ENCODE results near the gene ATXN3. TPM values are rescaled to one million over a fixed set of nuclear protein-coding genes. Genes with fewer than 3 reads are reported as not detected.

The ATXN3 gene
- polyA plus RNA-seq, 1 donor (not counting 4 experiments of a cell fraction or from before 2014, with no cell fraction given): 27.6 TPM

- Histone ChIP-seq H3K4me2 (ENCODE audit: control insufficient read depth, extremely low read depth, insufficient read depth, low read depth, low read length) (no peak overlapping the region), H3K9me1 (ENCODE audit: control insufficient read depth, extremely low read depth, insufficient read depth, low read length) (peaks cover 2% of the 10 kb centered on the region), H3K4me3 (ENCODE audit: control insufficient read depth in 2 of 3, extremely low read depth in 1 of 3, insufficient read depth in 2 of 3, low read depth in 1 of 3, low read length in 3 of 3) (no peak overlapping the region), H3K4me1 (ENCODE audit: control insufficient read depth, extremely low read depth, insufficient read depth, low read length) (peaks cover 6% of the 10 kb centered on the region), H4K20me1 (ENCODE audit: control insufficient read depth, extremely low read depth, insufficient read depth, low read length) (peaks cover 6% of the 10 kb centered on the region), H2AFZ (ENCODE audit: control insufficient read depth, low read length) (no peak overlapping the region), H3K9ac (ENCODE audit: control insufficient read depth, extremely low read depth, insufficient read depth, low read length) (no peak overlapping the region), H3K36me3 (ENCODE audit: control insufficient read depth in 2 of 2, extremely low read depth in 1 of 2, insufficient read depth in 2 of 2, low read length in 2 of 2) (peaks cover 0 to 2% of the 10 kb centered on the region in 2 experiments), H3K9me3 (ENCODE audit: control insufficient read depth, low read depth, low read length) (no peaks in the 10 kb centered on the region), H3K27me3 (ENCODE audit: control insufficient read depth, extremely low read depth, insufficient read depth, low read length) (no peaks in the 10 kb centered on the region), H3K79me2 (ENCODE audit: control insufficient read depth, insufficient read depth, low read length) (peaks cover 49% of the 10 kb centered on the region), H3K27ac (ENCODE audit: control insufficient read depth, insufficient read depth, low read length) (no peak overlapping the region)
- DNase-seq (ENCODE audit: low read depth, low spot score) (no peak), FAIRE-seq (no peak)
- dilution Hi-C loops (cut with MboI; ENCODE audit: extremely low pct_ligation_motif_present, low sequenced_read_pairs): no loop called here
- TF ChIP-seq CTCF (optimal IDR thresholded peaks at IDR 0.05 in 1 of 3, IDR thresholded peaks at IDR 0.05 in 1 of 3, conservative IDR thresholded peaks at IDR 0.05 in 1 of 3; ENCODE audit: extremely low read depth in 1 of 3, insufficient read depth in 2 of 3, low read length in 3 of 3) (no peak), EZH2 (IDR thresholded peaks at IDR 0.05; ENCODE audit: low read length) (no peak)
Measured at GRCh38 chr14:92033906-92034687, 72.3 kb downstream of the ATXN3 start.

DNA sequence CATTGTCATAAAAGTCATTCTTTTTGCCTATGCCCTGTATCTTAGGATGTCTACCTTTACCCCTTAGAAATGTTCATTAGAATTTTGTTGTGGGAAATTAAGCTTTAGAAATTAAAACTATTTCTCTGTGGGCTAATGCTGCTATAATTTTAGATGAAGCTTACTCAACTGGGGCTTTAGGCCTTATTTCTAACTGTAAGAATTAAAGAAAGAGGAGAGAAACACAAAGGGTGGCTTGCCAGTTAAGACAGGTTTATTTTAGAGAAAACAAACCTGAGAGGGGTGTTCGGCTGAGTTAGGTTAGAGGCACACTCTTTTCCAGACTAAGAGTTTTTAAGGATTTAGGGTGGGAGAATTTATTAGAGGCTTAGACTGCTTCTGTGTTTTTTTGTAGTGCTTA lies 72.9 kb downstream of the ATXN3 start:
- peaks cover 6% of the 10 kb centered on the region for H3K4me1 ChIP-seq (ENCODE audit: control insufficient read depth, extremely low read depth, insufficient read depth, low read length)
- H3K9me1 ChIP-seq (ENCODE audit: control insufficient read depth, extremely low read depth, insufficient read depth, low read length): peaks cover 2% of the 10 kb centered on the region
- peaks cover 42% of the 10 kb centered on the region for H3K79me2 ChIP-seq (ENCODE audit: control insufficient read depth, insufficient read depth, low read length)
- no peak for FAIRE-seq
- no peak for DNase-seq (ENCODE audit: low read depth, low spot score)
- H3K4me2 ChIP-seq (ENCODE audit: control insufficient read depth, extremely low read depth, insufficient read depth, low read depth, low read length): no peak overlapping the region
- no peak overlapping the region for H3K9ac ChIP-seq (ENCODE audit: control insufficient read depth, extremely low read depth, insufficient read depth, low read length)
- H3K4me3 ChIP-seq (ENCODE audit: control insufficient read depth in 2 of 3, extremely low read depth in 1 of 3, insufficient read depth in 2 of 3, low read depth in 1 of 3, low read length in 3 of 3): no peak overlapping the region
- no peaks in the 10 kb centered on the region for H3K9me3 ChIP-seq (ENCODE audit: control insufficient read depth, low read depth, low read length)
- no peaks in the 10 kb centered on the region for H3K27me3 ChIP-seq (ENCODE audit: control insufficient read depth, extremely low read depth, insufficient read depth, low read length)
- H4K20me1 ChIP-seq (ENCODE audit: control insufficient read depth, extremely low read depth, insufficient read depth, low read length): peaks cover 6% of the 10 kb centered on the region
- H3K36me3 ChIP-seq (ENCODE audit: control insufficient read depth in 2 of 2, extremely low read depth in 1 of 2, insufficient read depth in 2 of 2, low read length in 2 of 2): peaks cover 0 to 2% of the 10 kb centered on the region in 2 experiments
- dilution Hi-C loops (cut with MboI; ENCODE audit: extremely low pct_ligation_motif_present, low sequenced_read_pairs): no loop called here
- no peak overlapping the region for H3K27ac ChIP-seq (ENCODE audit: control insufficient read depth, insufficient read depth, low read length)
- TF ChIP-seq CTCF (optimal IDR thresholded peaks at IDR 0.05 in 1 of 3, IDR thresholded peaks at IDR 0.05 in 1 of 3, conservative IDR thresholded peaks at IDR 0.05 in 1 of 3; ENCODE audit: extremely low read depth in 1 of 3, insufficient read depth in 2 of 3, low read length in 3 of 3) (no peak), EZH2 (IDR thresholded peaks at IDR 0.05; ENCODE audit: low read length) (no peak)
- no peak overlapping the region for H2AFZ ChIP-seq (ENCODE audit: control insufficient read depth, low read length)

All from keratinocyte (primary cell).